Measurements from ENCODE around the gene AXL. TPM values are rescaled to one million over a fixed set of nuclear protein-coding genes. Genes with fewer than 3 reads are reported as not detected.
"Not testable (repeated sequence)": the region's sequence is repeated elsewhere in the genome, so short reads cannot be mapped to it uniquely, and the experiment has no call there.

Gene AXL
- total RNA-seq, 4 donors from 2014 or later: 65.8 to 141 (median 78.7) TPM

GRCh38 chr19:41198559-41198958, 20.5 kb upstream of the AXL start:
- no peak for DNase-seq (ENCODE audit: low spot score)
- no peak for ATAC-seq (ENCODE audit: low FRiP score)
- TF ChIP-seq CTCF (IDR thresholded peaks at IDR 0.05): no peak

GRCh38 chr19:41203371-41203770, 15.7 kb upstream of the AXL start:
- DNase-seq (ENCODE audit: low spot score) (no peak), ATAC-seq (ENCODE audit: low FRiP score) (no peak)
- no peak for TF ChIP-seq CTCF (IDR thresholded peaks at IDR 0.05)

- TF ChIP-seq CTCF (IDR thresholded peaks at IDR 0.05): peak in 1 of 3 donors; percentile 56
- DNase-seq (ENCODE audit: low spot score): not testable (repeated sequence)
- peak; percentile 79 for ATAC-seq (ENCODE audit: low FRiP score)
These were observed 14.7 kb upstream of the AXL start for GRCh38 chr19:41204338-41204737.

GRCh38 chr19:41205995-41206394, 13.0 kb upstream of the AXL start:
- ATAC-seq (ENCODE audit: low FRiP score) (no peak), DNase-seq (ENCODE audit: low spot score) (no peak)
- TF ChIP-seq CTCF (IDR thresholded peaks at IDR 0.05): no peak

GRCh38 chr19:41206456-41206855, 12.6 kb upstream of the AXL start:
- ATAC-seq (ENCODE audit: low FRiP score): no peak
- DNase-seq (ENCODE audit: low spot score): no peak
- no peak for TF ChIP-seq CTCF (IDR thresholded peaks at IDR 0.05)

- DNase-seq (ENCODE audit: low spot score) (no peak), ATAC-seq (ENCODE audit: low FRiP score) (peak; percentile 23)
- TF ChIP-seq CTCF (IDR thresholded peaks at IDR 0.05): no peak
These were observed 11.9 kb upstream of the AXL start for GRCh38 chr19:41206926-41207750.

- ATAC-seq (ENCODE audit: low FRiP score) (no peak), DNase-seq (ENCODE audit: low spot score) (no peak)
- TF ChIP-seq CTCF (IDR thresholded peaks at IDR 0.05): no peak
These were observed 4.9 kb upstream of the AXL start for GRCh38 chr19:41214161-41214560.

Data from omental fat pad (tissue), 4 donors.